MCF 10A (cell line): ENCODE measurements around the gene IL10. TPM values are rescaled to one million over a fixed set of nuclear protein-coding genes. Genes with fewer than 3 reads are reported as not detected.

ENCODE experiments used
- BruUV-seq: library from RNA; stranded (reverse); fragments of 400-500 nt; replicated peaks from 2 replicates; lab custom pipeline; 2021; lab: Mats Ljungman, UMichigan
- CTCF ChIA-PET: fragments of 300-600 bp; sonication (Branson Sonifier 250); formaldehyde crosslinking; extraction: SDS; loops from one replicate; lab custom pipeline; 2021; ENCODE audit warnings: antibody characterized with exemption, inconsistent platforms; lab: Yijun Ruan, JAX
- POLR2A ChIA-PET: fragments of 300-600, 350-650 bp; sonication (Branson Sonifier 250); formaldehyde crosslinking; extraction: SDS; loops from one replicate; lab custom pipeline; 2020; ENCODE audit warnings: antibody characterized with exemption, inconsistent platforms; lab: Yijun Ruan, JAX
- DNase-seq: peaks from one replicate; pipeline ENCODE4 v3.0.0-alpha.2; 2018; ENCODE audit not compliant: unreplicated experiment
- H3K27ac Mint-ChIP-seq: one replicate; pipeline ENCODE4 v1.8.0; 2022; ENCODE audit warnings: mild to moderate bottlenecking, low read depth, mixed read lengths; ENCODE audit not compliant: unreplicated experiment
- H3K27me3 Mint-ChIP-seq: one replicate; pipeline ENCODE4 v1.8.0; 2022; ENCODE audit warnings: mixed read lengths; ENCODE audit not compliant: insufficient read depth, unreplicated experiment
- H3K36me3 Mint-ChIP-seq: one replicate; pipeline ENCODE4 v1.8.0; 2022; ENCODE audit warnings: mild to moderate bottlenecking, moderate library complexity, mixed read lengths; ENCODE audit not compliant: insufficient read depth, unreplicated experiment
- H3K4me1 Mint-ChIP-seq: one replicate; pipeline ENCODE4 v1.8.0; 2022; ENCODE audit warnings: mixed read lengths; ENCODE audit not compliant: insufficient read depth, unreplicated experiment
- H3K4me3 Mint-ChIP-seq: one replicate; pipeline ENCODE4 v1.8.0; 2022; ENCODE audit warnings: mild to moderate bottlenecking, moderate library complexity, mixed read lengths; ENCODE audit not compliant: unreplicated experiment
- H3K9me3 Mint-ChIP-seq: one replicate; pipeline ENCODE4 v1.8.0; 2022; ENCODE audit warnings: mixed read lengths; ENCODE audit not compliant: unreplicated experiment
- CTCF ChIP-seq: fragments of 200-600 bp; IDR thresholded peaks from one replicate; pipeline ENCODE4 v1.8.0; 2022; ENCODE audit warnings: antibody characterized with exemption, mild to moderate bottlenecking; ENCODE audit not compliant: unreplicated experiment
- intact Hi-C: fragments of 100-400 bp; cut with micrococcal nuclease; formaldehyde crosslinking; loops from 2 replicates; pipeline ENCODE4 v1.14.1; 2022
- total RNA-seq: library from RNA; stranded (reverse); gene quantifications from 2 replicates; pipeline ENCODE4 v1.2.3, GENCODE V29; 2022

IL10 gene
- total RNA-seq, 1 experiment from 2014 or later: not detected

GRCh38 chr1:206753141-206753540 is 19.2 kb downstream of the IL10 start:
- BruUV-seq: no TSS peak
- peak; percentile 35 for DNase-seq

GRCh38 chr1:206752481-206752880 is 19.8 kb downstream of the IL10 start:
- H3K36me3 Mint-ChIP-seq: no peaks in the 10 kb centered on the region
- TF ChIP-seq CTCF: no peak
- intact Hi-C loops: no loop called here
- DNase-seq: no peak
- H3K27ac Mint-ChIP-seq: no peak overlapping the region
- ChIA-PET POLR2A (interaction anchor here (1.1 to 1.5 kb wide), 2 partner anchors 9 to 15 kb away, joined by 4 read pairs; no protein-coding TSS in a partner anchor), CTCF (interaction anchor here (0.6 to 2.2 kb wide), 5 partner anchors 9 to 160 kb away, joined by 3 to 8 read pairs (median 4); no protein-coding TSS in a partner anchor)
- H3K4me1 Mint-ChIP-seq: peaks cover 5% of the 10 kb centered on the region
- no peaks in the 10 kb centered on the region for H3K9me3 Mint-ChIP-seq
- BruUV-seq: no TSS peak
- H3K27me3 Mint-ChIP-seq: peaks cover 47% of the 10 kb centered on the region
- no peak overlapping the region for H3K4me3 Mint-ChIP-seq

More at GRCh38 chr1:206753141-206753540, 19.2 kb downstream of the IL10 start:
- H3K36me3 Mint-ChIP-seq: no peaks in the 10 kb centered on the region
- ChIA-PET CTCF (interaction anchor here (0.6 to 2.2 kb wide), 4 partner anchors 8 to 159 kb away, joined by 3 to 8 read pairs (median 4); no protein-coding TSS in a partner anchor), POLR2A (interaction anchor here (0.6 to 1.5 kb wide), 3 partner anchors 8 to 1150 kb away, joined by 3 to 4 read pairs (median 4); no protein-coding TSS in a partner anchor)
- H3K9me3 Mint-ChIP-seq: no peaks in the 10 kb centered on the region
- intact Hi-C loops: no loop called here
- H3K27me3 Mint-ChIP-seq: peaks cover 47% of the 10 kb centered on the region
- H3K4me3 Mint-ChIP-seq: no peak overlapping the region
- peaks cover 5% of the 10 kb centered on the region for H3K4me1 Mint-ChIP-seq
- no peak overlapping the region for H3K27ac Mint-ChIP-seq
- TF ChIP-seq CTCF: no peak

- H3K27ac Mint-ChIP-seq: no peak overlapping the region
- CTCF ChIA-PET: interaction anchor here (0.7 to 1.6 kb wide), 2 partner anchors 16 to 36 kb away, joined by 4 to 6 read pairs; no protein-coding TSS in a partner anchor
- H3K4me1 Mint-ChIP-seq: peaks cover 5% of the 10 kb centered on the region
- no peaks in the 10 kb centered on the region for H3K36me3 Mint-ChIP-seq
- H3K4me3 Mint-ChIP-seq: no peak overlapping the region
- DNase-seq: no peak
- TF ChIP-seq CTCF: no peak
- BruUV-seq: no TSS peak
- H3K9me3 Mint-ChIP-seq: no peaks in the 10 kb centered on the region
- intact Hi-C loops: no loop called here
- POLR2A ChIA-PET: interaction anchor here (0.6 kb wide), 1 partner anchor 42 kb away, joined by 3 read pairs; no protein-coding TSS in a partner anchor
- H3K27me3 Mint-ChIP-seq: peaks cover 47% of the 10 kb centered on the region
These were observed 20.4 kb downstream of the IL10 start for GRCh38 chr1:206751891-206752290.

GRCh38 chr1:206748348-206749030 is 23.8 kb downstream of the IL10 start:
- no peak for TF ChIP-seq CTCF
- no peaks in the 10 kb centered on the region for H3K9me3 Mint-ChIP-seq
- BruUV-seq: no TSS peak
- peaks cover 31% of the 10 kb centered on the region for H3K27me3 Mint-ChIP-seq
- H3K4me3 Mint-ChIP-seq: no peak overlapping the region
- no peak for DNase-seq
- ChIA-PET CTCF (interaction anchor here (0.6 to 3.8 kb wide), 17 partner anchors 14 to 336 kb away, joined by 3 to 30 read pairs (median 4); partner anchors contain the start of gene C1orf116), POLR2A (interaction anchor here (0.7 to 2.0 kb wide), 5 partner anchors 8 to 113 kb away, joined by 3 to 5 read pairs (median 3); partner anchors contain the start of gene DYRK3)
- H3K4me1 Mint-ChIP-seq: peaks cover 5% of the 10 kb centered on the region
- H3K36me3 Mint-ChIP-seq: no peaks in the 10 kb centered on the region
- H3K27ac Mint-ChIP-seq: no peak overlapping the region
- intact Hi-C loops: no loop called here
